CD4-positive, alpha-beta T cell treated with Interleukin-12 subunit alpha and Interleukin-12 subunit beta, for 1 hour (primary cell): ENCODE measurements around the gene CNIH1.
A peak's percentile ranks its signal among the peaks of the same experiment; 100 is the strongest.

Source experiments
- DNase-seq: peaks from one replicate; pipeline ENCODE4 v3.0.0-alpha.2; 2020

The CNIH1 gene

DNA sequence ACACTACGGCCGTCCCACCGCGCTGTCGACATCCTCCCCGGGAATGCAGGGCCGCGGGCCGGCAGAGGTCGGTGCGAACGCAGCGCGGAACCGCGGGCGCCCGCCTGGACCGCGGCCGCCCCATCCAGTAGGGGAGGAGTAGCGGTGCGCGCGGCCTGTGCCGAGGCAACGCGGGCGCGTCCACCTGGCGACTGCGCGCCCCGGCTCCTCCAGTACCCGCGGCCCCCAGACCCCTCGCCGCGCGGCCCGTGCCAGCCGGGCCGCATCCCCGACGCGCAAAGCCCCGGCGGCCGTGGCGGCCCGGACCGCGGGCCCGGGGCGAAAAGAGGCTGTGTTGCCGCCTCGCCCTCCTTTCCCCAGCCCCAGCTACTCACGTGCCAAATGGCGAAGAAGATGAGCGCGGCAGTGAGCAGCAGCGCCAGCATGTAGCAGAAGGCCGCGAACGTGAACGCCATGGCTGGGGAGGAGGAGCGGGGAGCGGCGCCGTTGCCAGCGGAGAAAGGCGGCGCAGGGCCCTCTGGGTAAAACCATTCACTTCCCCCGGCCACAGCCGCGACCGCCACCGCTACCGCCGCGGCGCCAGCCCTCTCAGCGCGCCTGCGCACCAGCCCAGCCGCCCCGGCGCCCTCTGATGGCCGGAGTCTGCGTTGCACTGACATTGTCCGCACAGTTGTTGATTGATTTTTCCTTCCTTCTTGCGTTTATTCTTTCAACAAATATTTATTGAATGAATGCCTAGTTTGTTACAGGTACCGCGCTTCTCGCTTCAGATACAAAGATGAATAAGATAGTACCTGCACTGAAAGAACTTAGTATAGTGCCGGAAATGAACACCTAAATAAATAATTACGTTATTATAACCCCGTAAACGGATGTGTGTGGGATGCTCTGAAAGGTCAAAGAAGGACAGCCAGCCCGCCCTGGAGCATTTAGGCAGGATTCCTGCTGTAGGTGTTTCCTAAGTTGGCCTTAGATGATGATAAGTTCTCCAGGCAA lies at the start of gene CNIH1:
Gene CNIH1, minus strand, starts transcription at position 502 of the 996 bp plus-strand sequence. Its CDS starts 47 bp downstream, at position 455.
- DNase-seq, result peak; percentile 93

DNA sequence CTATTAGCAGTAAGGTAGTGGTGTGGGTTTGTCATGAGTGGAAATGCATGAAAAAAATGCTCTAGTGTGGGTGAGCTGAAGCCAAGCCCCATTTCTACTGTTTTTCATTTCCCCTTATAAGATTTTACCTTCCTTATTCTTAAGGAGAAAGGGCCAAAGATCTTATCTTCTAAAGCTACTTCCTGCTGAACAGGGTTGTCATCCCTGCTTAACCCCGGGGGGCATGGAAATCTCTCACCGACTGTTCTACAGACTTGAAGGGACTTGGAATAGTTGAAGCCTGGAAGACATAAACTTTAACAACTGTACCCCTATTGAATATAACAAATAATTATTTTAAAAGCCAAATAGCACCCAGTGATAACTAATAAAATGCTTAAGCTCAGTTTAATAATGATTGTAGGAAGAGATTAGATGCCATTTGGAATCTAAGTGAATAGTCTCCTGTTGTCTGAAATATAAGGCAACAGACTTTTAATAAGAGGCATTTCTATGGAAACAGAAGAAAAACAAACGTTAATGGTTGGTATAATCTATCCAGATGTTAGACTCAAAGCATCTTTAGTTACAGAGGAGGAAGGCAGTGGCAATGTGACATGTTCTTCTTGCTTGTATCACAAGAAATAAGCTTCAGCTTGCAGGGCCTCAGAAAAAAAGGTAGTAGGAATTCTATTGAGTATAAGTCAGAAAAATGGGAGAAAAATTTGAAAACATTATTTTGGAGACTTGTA lies 49.4 kb upstream of the CNIH1 start:
- DNase-seq, result no peak

GRCh38 chr14:54489731-54490444 lies 48.7 kb upstream of the CNIH1 start:
- no peak for DNase-seq

DNA sequence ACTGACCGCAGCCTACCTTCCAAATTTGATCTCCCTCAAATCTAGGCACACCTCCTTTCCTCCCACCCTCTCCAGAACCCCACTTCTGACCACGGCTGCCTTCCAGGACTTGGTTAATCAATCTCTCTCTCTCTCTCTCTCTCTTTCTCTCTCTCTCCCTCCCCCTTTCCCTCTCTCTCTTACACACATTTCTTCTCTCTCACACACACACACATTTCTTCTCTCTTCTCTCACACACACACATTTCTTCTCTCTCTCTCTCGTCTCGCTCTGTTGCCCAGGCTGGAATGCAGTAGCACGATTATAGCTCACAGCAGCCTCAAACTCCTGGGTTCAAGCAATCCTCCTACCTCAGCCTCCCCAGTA lies 48.1 kb upstream of the CNIH1 start:
- no peak for DNase-seq

DNA sequence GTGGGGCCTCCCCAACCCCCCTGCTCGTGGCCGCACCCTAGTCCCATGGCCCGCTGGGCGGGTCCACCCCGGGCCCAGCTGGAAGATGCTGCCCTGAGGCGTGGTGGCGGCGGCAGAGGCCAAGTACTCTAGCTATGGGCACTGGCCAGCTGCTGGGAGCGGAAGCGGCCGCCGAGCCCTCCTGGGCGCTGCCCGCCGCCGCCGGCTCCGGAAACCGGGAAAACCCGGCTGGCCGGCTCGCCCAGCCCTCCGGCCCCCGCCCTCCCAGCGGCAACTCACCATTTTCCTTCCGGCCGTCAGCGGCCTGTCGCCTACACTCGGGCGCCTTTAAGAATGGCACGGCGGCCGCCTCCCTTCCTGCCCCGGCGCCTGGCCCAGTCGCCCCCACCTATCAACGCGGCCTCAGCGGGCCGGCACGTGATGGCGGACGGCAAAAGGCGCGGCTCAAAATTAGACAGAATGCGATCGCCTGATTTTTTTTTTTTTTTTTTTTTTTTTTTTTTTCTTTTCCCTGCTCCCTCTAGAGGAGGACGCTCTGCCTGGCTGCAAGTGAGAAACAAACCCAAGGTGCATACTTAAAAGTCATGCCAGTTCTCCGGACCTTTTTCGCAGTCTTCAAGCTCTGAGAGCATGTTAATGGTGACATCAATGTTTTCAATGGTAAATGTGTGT lies 47.6 kb upstream of the CNIH1 start, which contains the start of gene GMFB:
Gene GMFB, minus strand, starts transcription at position 335 of the 672 bp plus-strand sequence. Its CDS starts 53 bp downstream, at position 282.
- peak; percentile 93 for DNase-seq

GRCh38 chr14:54488318-54488645 lies 47.1 kb upstream of the CNIH1 start:
- DNase-seq, result no peak

- DNase-seq, result no peak
These were observed 46.6 kb upstream of the CNIH1 start for GRCh38 chr14:54487771-54488170.

GRCh38 chr14:54486685-54487084 lies 45.5 kb upstream of the CNIH1 start:
- no peak for DNase-seq

DNA sequence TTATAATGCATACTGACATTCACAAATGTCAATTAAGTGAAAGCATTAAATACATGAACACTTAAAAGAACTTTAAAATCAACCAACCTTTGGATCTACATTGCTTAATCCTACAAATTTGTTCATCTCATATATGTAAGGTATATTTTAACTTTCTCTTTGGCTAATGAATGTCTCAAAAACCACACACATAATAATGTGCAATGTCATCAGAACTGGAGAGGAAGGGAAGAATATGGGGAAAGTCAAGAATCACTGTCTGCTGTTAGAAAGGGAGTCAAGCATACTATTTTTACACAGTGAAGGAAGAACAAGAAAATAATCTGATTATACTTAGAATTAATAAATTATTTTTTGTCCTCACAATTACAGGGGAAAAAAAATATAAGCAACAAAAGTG lies 42.7 kb upstream of the CNIH1 start:
- DNase-seq, result no peak

GRCh38 chr14:54483073-54483745 lies 42.0 kb upstream of the CNIH1 start:
- no peak for DNase-seq

DNA sequence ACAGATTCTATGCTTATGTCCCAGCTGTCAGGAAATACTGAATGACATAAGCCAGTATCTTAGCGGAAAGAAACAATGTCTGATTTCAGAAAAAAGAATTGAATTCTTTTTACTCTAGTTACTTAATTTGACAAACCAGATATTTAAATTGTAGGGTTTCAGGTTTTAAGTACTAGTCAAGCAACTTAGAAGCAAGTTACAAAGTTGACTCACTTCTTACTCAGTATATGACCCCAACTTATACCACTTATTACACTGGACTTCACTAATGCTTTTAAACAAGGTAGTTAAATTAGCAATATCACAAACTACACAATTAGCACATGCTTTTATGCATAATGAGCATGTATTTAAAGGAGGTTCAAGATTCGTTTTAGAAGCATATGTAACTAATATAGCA lies 40.5 kb upstream of the CNIH1 start:
- no peak for DNase-seq

DNA sequence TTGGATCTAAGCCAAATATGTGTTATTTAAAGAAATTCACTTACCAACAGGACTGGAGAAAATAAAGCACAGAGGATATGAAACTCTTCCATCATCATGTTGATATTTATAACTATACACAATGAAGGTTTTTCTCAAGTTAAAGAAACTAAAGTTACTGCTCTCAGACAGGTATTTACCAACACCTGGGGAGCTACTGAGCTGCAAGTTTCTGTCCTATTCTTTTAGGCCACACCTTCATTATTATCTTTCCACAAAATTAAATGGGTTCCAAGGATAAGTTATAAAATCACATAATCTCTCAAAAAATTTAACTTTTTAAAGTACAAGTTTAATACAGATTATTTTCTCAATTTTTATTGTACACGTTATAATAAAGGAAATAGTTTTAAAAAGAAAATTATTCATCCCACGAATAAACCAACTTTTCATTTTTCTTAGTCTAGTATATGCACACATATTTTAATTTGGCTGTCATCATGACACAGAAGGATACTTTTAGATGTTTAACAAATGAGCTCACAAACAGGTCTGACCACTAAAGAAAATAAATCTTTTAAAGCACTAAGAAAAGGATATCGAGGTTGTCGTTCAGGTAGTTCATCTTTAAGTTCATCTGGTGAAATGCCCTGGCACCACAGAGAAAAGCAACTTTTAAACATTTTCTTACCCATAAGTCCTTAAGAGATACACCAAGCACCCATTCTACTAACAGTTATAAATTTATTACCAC lies 39.8 kb upstream of the CNIH1 start:
- DNase-seq, result no peak

GRCh38 chr14:54478636-54479215 lies 37.6 kb upstream of the CNIH1 start:
- no peak for DNase-seq

DNA sequence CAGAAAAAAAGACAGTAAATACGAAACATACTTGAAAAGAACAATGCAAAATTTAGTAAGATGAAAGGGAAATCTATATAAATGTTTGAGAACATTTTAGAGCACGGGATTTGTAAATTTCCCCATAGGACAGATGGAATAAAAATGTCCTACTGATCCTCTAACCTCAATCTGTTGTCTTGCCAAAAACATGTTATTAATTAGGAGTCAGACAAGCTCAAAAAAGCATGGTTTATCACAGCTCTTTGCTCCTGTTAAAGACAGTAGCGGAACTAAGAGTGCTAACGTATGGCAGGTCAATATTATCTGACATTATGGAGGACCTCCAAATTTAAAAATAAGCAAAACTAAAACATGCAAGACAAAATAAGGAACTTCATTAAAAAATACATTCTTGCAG lies 34.7 kb upstream of the CNIH1 start:
- DNase-seq, result no peak

- no peak for DNase-seq
These were observed 34.2 kb upstream of the CNIH1 start for GRCh38 chr14:54475187-54475899.

- no peak for DNase-seq
These were observed 33.1 kb upstream of the CNIH1 start for GRCh38 chr14:54474232-54474793.

DNA sequence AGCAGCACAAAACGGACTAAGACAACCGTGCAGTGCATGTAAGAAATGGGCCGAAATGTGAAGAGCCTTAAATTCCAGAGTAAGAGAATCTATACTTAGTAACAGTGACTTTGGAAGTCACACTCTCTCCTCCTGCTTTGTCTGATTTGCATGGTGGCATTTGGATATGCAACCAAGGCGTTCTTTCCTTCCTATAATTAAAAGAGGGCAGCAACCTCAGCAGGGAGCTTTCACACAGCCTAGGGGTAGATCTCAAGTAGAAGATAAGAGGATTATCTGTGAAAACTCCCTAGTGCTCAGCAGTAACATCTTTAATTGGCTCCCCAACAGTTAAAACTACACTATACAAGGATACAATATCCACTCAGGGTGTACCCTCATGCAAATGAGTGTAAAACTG lies 31.1 kb upstream of the CNIH1 start:
- DNase-seq, result no peak

DNA sequence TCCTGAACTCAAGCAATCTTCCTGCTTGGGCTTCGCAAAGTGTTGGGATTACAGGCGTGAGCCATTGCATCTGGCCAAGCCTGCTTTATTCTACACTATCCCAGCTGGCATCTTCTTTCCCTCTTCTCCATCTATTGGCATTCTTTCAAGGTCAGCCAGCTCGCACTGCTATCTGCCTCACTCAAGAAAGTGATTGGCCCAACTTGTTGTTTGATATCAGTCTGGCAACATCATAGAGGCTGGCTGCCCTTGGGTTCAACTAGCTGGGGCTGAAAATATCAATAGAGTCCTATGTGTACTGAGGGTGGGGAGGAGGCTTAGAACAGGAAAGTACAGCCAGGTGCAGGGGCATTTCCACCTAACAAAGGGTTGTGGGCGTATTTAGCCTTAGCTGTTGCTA lies 30.5 kb upstream of the CNIH1 start:
- no peak for DNase-seq

DNA sequence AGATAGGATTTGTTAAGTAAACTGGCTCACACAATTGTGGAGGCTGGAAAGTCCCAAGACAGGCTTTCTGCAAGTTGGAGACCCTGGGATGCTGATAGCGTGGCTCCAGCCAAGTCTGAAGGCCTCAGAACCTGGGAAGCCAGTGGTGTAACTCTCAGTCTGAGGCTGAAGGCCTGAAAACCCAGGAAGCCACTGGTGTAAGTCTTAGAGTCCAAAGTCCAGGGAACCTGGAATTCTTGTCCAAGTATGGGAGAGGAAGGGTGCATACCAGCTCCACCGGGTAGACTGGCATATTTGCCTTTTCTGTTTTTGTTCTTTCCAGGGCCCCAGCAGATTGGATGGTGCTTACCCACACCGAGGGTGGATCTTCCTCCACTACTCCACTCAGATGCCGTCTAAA lies 29.5 kb upstream of the CNIH1 start:
- DNase-seq, result no peak

DNA sequence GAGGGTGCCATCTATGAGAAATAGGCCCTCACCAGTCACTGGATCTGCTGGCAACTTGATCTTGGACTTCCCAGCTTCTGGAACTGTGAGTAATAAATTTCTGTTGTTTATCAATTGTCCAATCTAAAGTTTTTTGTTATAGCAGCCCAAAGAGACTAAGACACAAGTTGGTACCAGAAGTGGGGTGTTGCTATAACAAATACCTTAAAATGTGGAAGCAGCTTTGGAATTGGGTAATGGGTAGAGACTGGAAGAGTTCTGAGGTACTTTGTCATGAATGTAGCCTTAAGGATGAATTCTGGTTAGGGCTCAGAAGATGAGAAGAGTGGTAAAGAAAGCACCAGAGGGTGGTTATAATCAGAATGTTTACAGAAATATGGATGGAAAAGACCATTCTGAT lies 26.1 kb upstream of the CNIH1 start:
- no peak for DNase-seq
